GM12875 (cell line): Measurements from ENCODE around the gene PRR5L.

Source experiments
- H3K4me3 ChIP-seq: one replicate; pipeline ENCODE4 v1.5.1; 2011; ENCODE audit warnings: low read depth, low read length, control low read depth
- CTCF ChIP-seq: IDR thresholded peaks from 2 replicates; pipeline ENCODE4 v1.5.1; 2011; ENCODE audit warnings: low read depth, mild to moderate bottlenecking, control low read depth, inconsistent platforms, low read length, moderate library complexity, borderline replicate concordance; ENCODE audit not compliant: insufficient read depth

The PRR5L gene

DNA sequence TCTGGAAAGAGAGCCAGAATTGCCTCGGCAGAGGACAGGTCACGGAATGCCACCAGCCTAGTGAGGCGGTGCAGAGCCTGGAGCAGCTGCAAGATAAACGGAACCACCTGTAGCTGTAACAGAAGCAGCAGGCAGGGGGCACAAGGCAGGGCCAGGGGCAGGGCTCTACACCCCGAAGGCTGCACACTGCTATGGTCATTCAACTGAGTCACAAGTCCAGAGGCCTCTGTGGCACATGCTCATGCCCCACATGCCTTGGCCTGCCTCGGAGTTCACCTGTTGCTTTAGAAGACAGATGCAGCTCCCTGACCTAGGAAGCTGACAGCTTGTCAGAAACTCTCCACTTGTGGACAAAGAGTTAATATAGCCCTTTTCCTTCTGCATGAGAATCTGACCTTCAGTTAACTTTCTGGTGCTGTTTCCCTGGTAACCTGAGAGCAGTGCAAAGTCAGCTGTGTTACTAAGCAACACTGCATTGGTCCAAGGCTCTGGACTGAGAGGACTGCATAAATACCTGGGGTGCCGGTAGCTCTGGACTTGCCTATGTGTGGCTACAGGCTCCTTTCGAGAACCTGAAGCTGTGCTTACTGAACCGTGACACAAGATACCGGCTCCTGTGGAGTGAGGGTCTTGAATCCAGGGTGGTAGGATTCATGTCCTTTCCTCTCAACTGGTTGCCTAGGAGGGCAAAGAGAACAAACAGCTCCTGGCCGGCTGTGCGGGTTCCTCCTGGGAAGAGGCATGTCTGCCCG lies 17.4 kb upstream of the PRR5L start:
- no peak overlapping the region for H3K4me3 ChIP-seq
- TF ChIP-seq CTCF = no peak

- no peak overlapping the region for H3K4me3 ChIP-seq
- no peak for TF ChIP-seq CTCF
Measured at GRCh38 chr11:36280531-36280930, 15.6 kb upstream of the PRR5L start.

DNA sequence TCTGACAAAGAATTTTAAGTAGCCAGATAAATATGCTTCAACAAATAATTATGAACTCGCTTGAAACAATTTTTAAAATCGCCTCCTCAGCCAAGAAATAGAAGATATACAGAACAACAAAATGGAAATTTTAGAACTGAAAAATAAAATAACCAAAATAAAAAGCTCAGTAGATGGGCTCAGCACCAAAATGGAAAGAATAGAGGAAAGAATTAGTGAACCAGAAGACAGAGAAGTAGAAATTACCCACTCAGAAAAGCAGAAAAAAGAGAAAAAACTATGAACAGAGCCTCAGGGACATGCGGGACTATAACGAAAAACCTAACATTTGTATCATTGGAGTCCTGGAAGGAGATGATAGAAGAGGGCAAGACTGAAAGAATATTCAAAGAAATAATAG lies 14.2 kb upstream of the PRR5L start:
- no peak for TF ChIP-seq CTCF
- H3K4me3 ChIP-seq = no peak overlapping the region

GRCh38 chr11:36282926-36283325 lies 13.2 kb upstream of the PRR5L start:
- TF ChIP-seq CTCF = no peak
- H3K4me3 ChIP-seq = no peak overlapping the region

- no peak for TF ChIP-seq CTCF
- H3K4me3 ChIP-seq = peak overlapping the region; percentile 63
Measured at GRCh38 chr11:36288442-36289225, 7.5 kb upstream of the PRR5L start.

DNA sequence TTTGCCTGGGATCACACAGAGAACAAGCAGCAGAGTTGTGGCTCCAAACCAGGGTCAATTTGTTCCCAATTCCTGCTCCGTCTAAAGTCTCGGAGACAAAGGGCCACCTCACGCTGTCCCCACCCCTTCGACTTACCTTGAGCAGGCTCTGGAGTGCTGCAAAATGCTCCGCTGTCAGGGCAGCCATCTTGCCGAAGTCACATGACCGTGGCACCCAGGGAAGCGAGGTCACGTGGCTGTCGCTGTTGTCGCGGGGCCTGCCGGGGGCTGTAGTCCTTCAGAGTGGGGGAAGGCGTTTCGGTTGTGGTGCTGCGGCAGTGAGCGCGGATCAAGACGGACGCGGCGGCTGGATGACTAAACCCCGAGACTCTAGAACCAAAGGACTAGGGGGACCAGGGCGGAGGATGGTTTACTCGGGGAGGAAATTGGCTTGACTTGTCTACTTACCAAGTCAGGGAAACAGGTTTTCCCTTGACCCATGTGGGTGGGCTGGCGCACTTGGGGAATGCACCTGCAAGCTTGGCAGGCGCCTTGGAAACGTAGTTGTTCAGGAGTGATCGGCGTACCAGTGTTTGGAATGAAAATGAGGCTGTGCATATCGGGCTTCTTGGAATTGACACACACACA lies 6.7 kb upstream of the PRR5L start, which contains the start of gene COMMD9:
Gene COMMD9 (minus strand): TSS at position 199 of the 627 bp plus-strand sequence. CDS start 12 bp downstream, at position 187.
- no peak for TF ChIP-seq CTCF
- peak within 1 kb of the TSS; percentile 63 for H3K4me3 ChIP-seq
